ENCODE measurements around the gene JAZF1. TPM values are rescaled to one million over a fixed set of nuclear protein-coding genes. Genes with fewer than 3 reads are reported as not detected.

JAZF1 gene
- total RNA-seq, 1 experiment from 2014 or later, result 3.4 TPM

DNA sequence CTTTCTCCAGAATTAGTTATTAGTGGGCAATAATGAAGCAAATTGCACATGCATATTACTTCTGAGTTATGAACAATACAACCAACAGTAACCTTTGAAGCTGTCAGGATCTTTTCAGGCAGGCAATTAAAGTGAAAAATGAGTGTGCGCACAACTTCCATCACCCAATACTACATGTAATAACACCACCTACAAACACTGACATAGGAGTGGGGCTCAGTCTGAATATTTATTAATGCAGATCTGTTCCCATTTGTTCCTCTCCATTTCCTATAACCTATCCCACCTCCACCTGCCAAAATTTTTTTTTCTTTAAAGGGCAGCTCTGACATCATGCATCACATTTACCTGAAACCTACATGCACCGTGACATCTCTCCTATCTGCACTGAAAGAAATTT lies 177.2 kb downstream of the JAZF1 start:
- CTCF ChIA-PET, result no interaction called here
- H3K27ac ChIP-seq (ENCODE audit: low read depth, low read length), result no peak overlapping the region
- intact Hi-C loops (cut with micrococcal nuclease), result no loop called here

More for the DNA sequence above, 177.2 kb downstream of the JAZF1 start:
- no peak for DNase-seq (ENCODE audit: low read depth, low spot score)
- Histone ChIP-seq H3K4me2 (ENCODE audit: low read length) (no peak overlapping the region), H3K27me3 (ENCODE audit: insufficient read depth, low read length) (no peaks in the 10 kb centered on the region), H3K36me3 (ENCODE audit: control insufficient read depth in 1 of 2, insufficient read depth in 2 of 2, low read length in 2 of 2) (no peaks in the 10 kb centered on the region), H3K4me3 (replicated peaks in 1 of 2; ENCODE audit: low read depth in 1 of 2, low read length in 2 of 2) (no peak overlapping the region), H4K20me1 (ENCODE audit: insufficient read depth) (no peaks in the 10 kb centered on the region), H3K9me2 (ENCODE audit: insufficient read depth) (no peaks in the 10 kb centered on the region), H3K9me3 (ENCODE audit: control insufficient read depth in 1 of 2, insufficient read depth in 1 of 2, low read depth in 1 of 2, low read length in 2 of 2) (no peaks in the 10 kb centered on the region), H3K79me2 (ENCODE audit: insufficient read depth, low read length) (no peaks in the 10 kb centered on the region), H3K4me1 (ENCODE audit: control insufficient read depth in 1 of 2, insufficient read depth in 2 of 2, low read length in 2 of 2) (0 out of 4 replicates have a peak, but pooled peaks cover 0 to 2% of the 10 kb centered on the region in 2 experiments), H2AFZ (ENCODE audit: low read depth, low read length, poor library complexity, severe bottlenecking) (peak overlapping the region; percentile 26), H3K9ac (ENCODE audit: low read length) (no peak overlapping the region)
- ATAC-seq, result no peak
- no TSS peak for BruUV-seq (replicated peaks)
- TF ChIP-seq RAD21 (IDR thresholded peaks at IDR 0.05; ENCODE audit: low read depth), result no peak
- no peak for TF ChIP-seq ZNF274 (IDR thresholded peaks at IDR 0.05; ENCODE audit: low read depth, low read length)
- no peak for TF ChIP-seq EZH2 (IDR thresholded peaks at IDR 0.05)
- TF ChIP-seq, protein P1, sequence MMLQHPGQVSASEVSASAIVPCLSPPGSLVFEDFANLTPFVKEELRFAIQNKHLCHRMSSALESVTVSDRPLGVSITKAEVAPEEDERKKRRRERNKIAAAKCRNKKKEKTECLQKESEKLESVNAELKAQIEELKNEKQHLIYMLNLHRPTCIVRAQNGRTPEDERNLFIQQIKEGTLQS (IDR thresholded peaks at IDR 0.05), result no peak
- no peak for TF ChIP-seq YY1 (IDR thresholded peaks at IDR 0.05; ENCODE audit: extremely low read depth, insufficient replicate concordance, low read depth, low read length)
- no peak for TF ChIP-seq ELF1 (IDR thresholded peaks at IDR 0.05; ENCODE audit: borderline replicate concordance, low read depth)
- TF ChIP-seq, protein P2, sequence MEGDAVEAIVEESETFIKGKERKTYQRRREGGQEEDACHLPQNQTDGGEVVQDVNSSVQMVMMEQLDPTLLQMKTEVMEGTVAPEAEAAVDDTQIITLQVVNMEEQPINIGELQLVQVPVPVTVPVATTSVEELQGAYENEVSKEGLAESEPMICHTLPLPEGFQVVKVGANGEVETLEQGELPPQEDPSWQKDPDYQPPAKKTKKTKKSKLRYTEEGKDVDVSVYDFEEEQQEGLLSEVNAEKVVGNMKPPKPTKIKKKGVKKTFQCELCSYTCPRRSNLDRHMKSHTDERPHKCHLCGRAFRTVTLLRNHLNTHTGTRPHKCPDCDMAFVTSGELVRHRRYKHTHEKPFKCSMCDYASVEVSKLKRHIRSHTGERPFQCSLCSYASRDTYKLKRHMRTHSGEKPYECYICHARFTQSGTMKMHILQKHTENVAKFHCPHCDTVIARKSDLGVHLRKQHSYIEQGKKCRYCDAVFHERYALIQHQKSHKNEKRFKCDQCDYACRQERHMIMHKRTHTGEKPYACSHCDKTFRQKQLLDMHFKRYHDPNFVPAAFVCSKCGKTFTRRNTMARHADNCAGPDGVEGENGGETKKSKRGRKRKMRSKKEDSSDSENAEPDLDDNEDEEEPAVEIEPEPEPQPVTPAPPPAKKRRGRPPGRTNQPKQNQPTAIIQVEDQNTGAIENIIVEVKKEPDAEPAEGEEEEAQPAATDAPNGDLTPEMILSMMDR (IDR thresholded peaks at IDR 0.05 in 2 of 3, conservative IDR thresholded peaks at IDR 0.05 in 1 of 3; ENCODE audit: borderline replicate concordance in 1 of 3, insufficient read depth in 1 of 3, low read depth in 2 of 3, low read length in 2 of 3), result no peak
- no peak for TF ChIP-seq ZFX (IDR thresholded peaks at IDR 0.05)
- no peak for TF ChIP-seq SRF (IDR thresholded peaks at IDR 0.05; ENCODE audit: low read depth)
- no peak for TF ChIP-seq SIN3A (IDR thresholded peaks at IDR 0.05; ENCODE audit: low read depth)
- TF ChIP-seq EZH2phosphoT487 (IDR thresholded peaks at IDR 0.05; ENCODE audit: borderline replicate concordance), result no peak
- TF ChIP-seq EGR1 (IDR thresholded peaks at IDR 0.05; ENCODE audit: low read depth), result no peak
- TF ChIP-seq TCF7L2 (IDR thresholded peaks at IDR 0.05; ENCODE audit: borderline replicate concordance, extremely low read depth, insufficient read depth, insufficient read length), result no peak
- TF ChIP-seq CBX3 (IDR thresholded peaks at IDR 0.05; ENCODE audit: low read depth), result no peak
- RAD21 ChIA-PET (ENCODE audit: low non-redundant PET in 1 of 2, low total read pairs in 2 of 2, uncharacterized antibody in 2 of 2, unreplicated experiment in 2 of 2), result no interaction called here
- POLR2A ChIA-PET, result no interaction called here
